ENCODE data around the gene FAM193A.

FAM193A gene

GRCh38 chr4:2700031-2700430 lies 163.6 kb downstream of the FAM193A start:
- no peaks in the 10 kb centered on the region for H3K9me3 ChIP-seq (ENCODE audit: control insufficient read depth, low read length)
- H3K36me3 ChIP-seq (ENCODE audit: control insufficient read depth, insufficient read depth, low read length), result peaks cover 98% of the 10 kb centered on the region
- no peak overlapping the region for H3K4me3 ChIP-seq (ENCODE audit: extremely low read depth, insufficient read depth, low read length, poor library complexity, severe bottlenecking)
- no peak overlapping the region for H3K27ac ChIP-seq (ENCODE audit: low read depth, low read length, severe bottlenecking)
- no peaks in the 10 kb centered on the region for H3K4me1 ChIP-seq (ENCODE audit: control insufficient read depth, insufficient read depth, low read length, poor library complexity, severe bottlenecking)
- 99 to 100% methylated on average over 2 to 7 of the region's 8 CpGs for WGBS, 2 experiments (ENCODE audit: insufficient coverage in 2 of 2)

DNA sequence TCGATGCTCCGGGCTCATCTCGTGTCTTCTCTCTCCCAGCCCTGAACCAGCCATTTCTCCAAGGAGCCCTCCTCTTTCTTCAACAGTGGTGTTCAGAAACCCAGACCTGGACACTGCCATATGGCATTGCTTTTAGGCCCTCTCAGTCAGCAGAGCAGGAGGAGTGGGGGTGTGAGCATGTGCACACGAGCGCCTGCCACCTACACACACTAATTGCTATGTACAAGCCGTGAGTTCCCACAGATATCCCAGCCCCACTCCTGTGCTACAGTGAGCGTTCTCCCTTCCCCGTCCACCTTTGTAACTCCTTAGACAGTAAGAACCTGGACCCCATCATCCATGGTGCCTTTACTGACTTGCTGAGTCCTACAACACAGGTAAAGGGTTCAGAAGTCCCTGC lies 165.9 kb downstream of the FAM193A start:
- 93 to 95% methylated on average over 6 to 8 of the region's 8 CpGs for whole genome bisulfite sequencing, 2 experiments (ENCODE audit: insufficient coverage in 2 of 2)

DNA sequence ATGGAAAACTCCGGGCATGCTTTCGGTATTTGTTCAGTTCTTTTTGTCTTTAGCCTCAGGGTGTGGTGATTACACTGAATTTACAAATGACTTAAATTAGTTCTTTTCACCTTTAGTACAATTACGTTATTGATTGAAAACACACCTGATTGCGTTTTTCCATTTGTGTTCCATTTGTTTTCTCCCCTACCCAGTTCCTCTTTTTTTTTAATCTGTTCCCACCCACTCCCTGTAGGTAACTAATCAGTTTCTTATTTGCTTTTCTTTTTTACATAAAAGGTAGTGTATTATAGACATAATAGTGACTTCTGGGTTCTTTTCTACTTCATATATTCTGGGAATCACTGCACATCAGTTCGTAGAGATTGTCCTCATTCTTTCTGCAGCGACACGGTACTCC lies 166.3 kb downstream of the FAM193A start:
- no peak overlapping the region for H3K27ac ChIP-seq (ENCODE audit: low read depth, low read length, severe bottlenecking)
- H3K4me3 ChIP-seq (ENCODE audit: extremely low read depth, insufficient read depth, low read length, poor library complexity, severe bottlenecking), result no peak overlapping the region
- H3K9me3 ChIP-seq (ENCODE audit: control insufficient read depth, low read length), result no peaks in the 10 kb centered on the region
- peaks cover 80% of the 10 kb centered on the region for H3K36me3 ChIP-seq (ENCODE audit: control insufficient read depth, insufficient read depth, low read length)
- WGBS, 2 experiments (ENCODE audit: insufficient coverage in 2 of 2), result 83 to 89% methylated on average over 3 to 5 of the region's 7 CpGs
- H3K4me1 ChIP-seq (ENCODE audit: control insufficient read depth, insufficient read depth, low read length, poor library complexity, severe bottlenecking), result no peaks in the 10 kb centered on the region

More for the DNA sequence above, 165.9 kb downstream of the FAM193A start:
- Histone ChIP-seq H3K9me3 (ENCODE audit: control insufficient read depth, low read length) (no peaks in the 10 kb centered on the region), H3K4me3 (ENCODE audit: extremely low read depth, insufficient read depth, low read length, poor library complexity, severe bottlenecking) (no peak overlapping the region), H3K36me3 (ENCODE audit: control insufficient read depth, insufficient read depth, low read length) (peaks cover 80% of the 10 kb centered on the region), H3K27ac (ENCODE audit: low read depth, low read length, severe bottlenecking) (no peak overlapping the region), H3K4me1 (ENCODE audit: control insufficient read depth, insufficient read depth, low read length, poor library complexity, severe bottlenecking) (no peaks in the 10 kb centered on the region)

DNA sequence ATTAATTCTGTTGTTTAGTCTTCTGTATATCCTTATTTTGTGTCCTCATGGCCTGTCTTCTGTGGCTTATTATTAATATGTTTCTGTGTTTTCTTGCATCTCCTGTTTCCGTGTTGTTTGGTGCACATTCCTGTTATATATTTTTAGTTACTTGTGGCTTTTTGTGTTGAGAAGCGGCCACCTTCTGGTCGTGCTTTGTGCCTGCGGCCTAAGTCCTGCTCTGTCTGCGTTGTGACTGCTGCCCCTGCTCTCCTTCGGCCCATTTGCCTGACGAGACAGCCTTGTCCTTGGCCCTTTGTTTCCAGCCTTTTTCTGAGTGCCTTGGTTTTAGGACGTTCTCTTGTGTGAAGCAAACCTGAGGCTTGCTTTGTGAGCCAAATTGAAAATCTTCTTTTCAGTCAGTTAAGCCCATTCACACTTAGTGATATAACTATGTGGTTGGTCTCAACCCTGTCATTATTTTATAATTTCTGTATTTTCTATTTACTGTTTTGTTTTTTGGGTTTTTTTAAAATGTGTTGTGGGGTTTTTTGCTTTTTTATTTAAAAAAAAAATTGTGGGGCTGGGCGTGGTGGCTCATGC lies 175.9 kb downstream of the FAM193A start:
- Histone ChIP-seq H3K36me3 (ENCODE audit: control insufficient read depth, insufficient read depth, low read length) (peaks cover 58% of the 10 kb centered on the region), H3K9me3 (ENCODE audit: control insufficient read depth, low read length) (peaks cover 4% of the 10 kb centered on the region), H3K27ac (ENCODE audit: low read depth, low read length, severe bottlenecking) (no peak overlapping the region), H3K4me1 (ENCODE audit: control insufficient read depth, insufficient read depth, low read length, poor library complexity, severe bottlenecking) (peaks cover 12% of the 10 kb centered on the region), H3K4me3 (ENCODE audit: extremely low read depth, insufficient read depth, low read length, poor library complexity, severe bottlenecking) (no peak overlapping the region)
- WGBS, 2 experiments (ENCODE audit: insufficient coverage in 2 of 2), result 88 to 89% methylated on average over 4 to 7 of the region's 9 CpGs

DNA sequence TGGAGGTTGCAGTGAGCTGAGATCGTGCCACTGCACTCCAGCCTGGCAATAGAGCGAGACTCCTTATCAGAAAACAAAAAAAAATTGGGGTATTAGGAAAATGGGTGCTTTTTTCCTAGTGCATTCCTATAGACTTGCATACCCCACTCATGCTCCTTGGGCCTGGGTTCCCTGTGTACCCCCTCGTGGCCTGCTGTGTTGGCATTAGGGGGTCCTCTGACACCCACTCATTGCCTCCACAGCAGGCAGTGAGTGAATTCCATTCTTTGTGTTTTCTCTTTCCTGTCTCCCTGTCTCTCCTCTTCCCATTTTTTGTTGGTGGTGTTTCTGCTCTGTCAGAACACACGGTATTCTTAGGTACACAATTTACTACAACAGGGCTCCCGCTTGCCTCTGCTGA lies 176.9 kb downstream of the FAM193A start:
- Histone ChIP-seq H3K4me3 (ENCODE audit: extremely low read depth, insufficient read depth, low read length, poor library complexity, severe bottlenecking) (no peak overlapping the region), H3K36me3 (ENCODE audit: control insufficient read depth, insufficient read depth, low read length) (peaks cover 51% of the 10 kb centered on the region), H3K27ac (ENCODE audit: low read depth, low read length, severe bottlenecking) (no peak overlapping the region), H3K9me3 (ENCODE audit: control insufficient read depth, low read length) (peaks cover 4% of the 10 kb centered on the region), H3K4me1 (ENCODE audit: control insufficient read depth, insufficient read depth, low read length, poor library complexity, severe bottlenecking) (peaks cover 12% of the 10 kb centered on the region)
- WGBS, 2 experiments (ENCODE audit: insufficient coverage in 2 of 2), result 63 to 96% methylated on average over 1 to 3 of the region's 5 CpGs

GRCh38 chr4:2714061-2714770 lies 177.8 kb downstream of the FAM193A start:
- Histone ChIP-seq H3K4me3 (ENCODE audit: extremely low read depth, insufficient read depth, low read length, poor library complexity, severe bottlenecking) (no peak overlapping the region), H3K36me3 (ENCODE audit: control insufficient read depth, insufficient read depth, low read length) (peaks cover 60% of the 10 kb centered on the region), H3K27ac (ENCODE audit: low read depth, low read length, severe bottlenecking) (peak overlapping the region; percentile 3), H3K4me1 (ENCODE audit: control insufficient read depth, insufficient read depth, low read length, poor library complexity, severe bottlenecking) (peaks cover 12% of the 10 kb centered on the region), H3K9me3 (ENCODE audit: control insufficient read depth, low read length) (peaks cover 4% of the 10 kb centered on the region)
- 94 to 95% methylated on average over 9 to 10 of the region's 10 CpGs for WGBS, 2 experiments (ENCODE audit: insufficient coverage in 2 of 2)

DNA sequence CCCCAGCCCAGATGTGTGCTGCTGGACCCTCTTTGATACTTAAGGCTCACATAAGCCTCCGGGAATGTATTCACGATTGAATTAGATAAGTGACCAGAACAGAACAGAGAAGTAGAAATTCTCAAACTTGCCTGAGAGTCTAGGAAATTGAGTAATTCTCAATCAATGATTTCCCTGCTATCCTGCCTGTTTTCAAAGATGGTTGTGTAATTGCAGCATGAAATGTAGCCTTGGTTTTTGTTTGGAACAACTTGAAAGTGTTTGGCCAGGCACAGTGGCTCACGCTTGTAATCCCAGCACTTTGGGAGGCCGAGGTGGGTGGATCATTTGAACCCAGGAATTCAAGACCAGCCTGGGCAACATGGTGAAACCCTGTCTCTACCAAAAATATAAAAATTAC lies 178.5 kb downstream of the FAM193A start:
- Histone ChIP-seq H3K9me3 (ENCODE audit: control insufficient read depth, low read length) (peaks cover 4% of the 10 kb centered on the region), H3K4me1 (ENCODE audit: control insufficient read depth, insufficient read depth, low read length, poor library complexity, severe bottlenecking) (peaks cover 12% of the 10 kb centered on the region), H3K4me3 (ENCODE audit: extremely low read depth, insufficient read depth, low read length, poor library complexity, severe bottlenecking) (no peak overlapping the region), H3K27ac (ENCODE audit: low read depth, low read length, severe bottlenecking) (no peak overlapping the region), H3K36me3 (ENCODE audit: control insufficient read depth, insufficient read depth, low read length) (peaks cover 67% of the 10 kb centered on the region)
- WGBS, 2 experiments (ENCODE audit: insufficient coverage in 2 of 2), result 100% methylated on average over 2 to 4 of the region's 4 CpGs

DNA sequence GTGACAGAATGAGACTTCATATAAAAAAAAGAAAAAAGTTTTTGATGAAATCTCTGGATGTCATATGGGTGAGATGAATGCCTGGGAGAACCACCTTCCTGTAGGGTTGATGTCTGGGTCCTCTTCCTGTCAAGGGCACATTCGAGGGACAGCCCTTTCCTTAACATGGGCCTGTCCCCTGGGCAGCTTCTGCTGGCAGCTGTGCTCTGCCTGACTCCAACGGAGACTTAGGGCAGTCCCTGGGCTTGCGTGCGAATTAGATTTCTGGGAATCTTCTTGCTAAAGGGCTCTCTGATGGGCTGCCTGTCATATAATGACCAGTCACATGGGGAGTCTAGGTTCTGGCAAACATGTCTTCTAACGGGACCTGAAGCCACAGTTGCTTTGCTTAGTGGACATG lies 179.0 kb downstream of the FAM193A start:
- peaks cover 2% of the 10 kb centered on the region for H3K9me3 ChIP-seq (ENCODE audit: control insufficient read depth, low read length)
- 80 to 85% methylated on average over 5 of the region's 5 CpGs for WGBS, 2 experiments (ENCODE audit: insufficient coverage in 2 of 2)
- peaks cover 68% of the 10 kb centered on the region for H3K36me3 ChIP-seq (ENCODE audit: control insufficient read depth, insufficient read depth, low read length)
- peaks cover 10% of the 10 kb centered on the region for H3K4me1 ChIP-seq (ENCODE audit: control insufficient read depth, insufficient read depth, low read length, poor library complexity, severe bottlenecking)
- no peak overlapping the region for H3K27ac ChIP-seq (ENCODE audit: low read depth, low read length, severe bottlenecking)
- H3K4me3 ChIP-seq (ENCODE audit: extremely low read depth, insufficient read depth, low read length, poor library complexity, severe bottlenecking), result no peak overlapping the region

DNA sequence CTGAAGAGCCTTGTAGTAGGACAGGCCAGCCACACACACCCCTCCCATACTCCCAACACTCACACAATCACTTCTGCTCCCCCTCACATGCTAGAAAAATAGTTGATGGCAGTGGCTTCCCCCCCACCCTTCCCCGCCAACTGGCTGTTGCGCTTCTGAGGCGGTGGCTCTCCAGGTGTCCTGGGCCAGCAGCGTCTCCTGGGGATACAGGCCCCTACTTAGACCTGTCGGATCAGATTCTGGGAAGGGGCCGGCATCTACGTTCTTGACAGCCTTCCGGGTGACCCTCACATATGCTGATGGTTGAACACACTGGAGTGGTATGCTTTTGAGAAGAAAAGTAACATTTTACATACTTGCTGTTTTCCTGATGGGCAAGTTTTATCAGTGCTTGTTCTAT lies 179.8 kb downstream of the FAM193A start:
- H3K4me3 ChIP-seq (ENCODE audit: extremely low read depth, insufficient read depth, low read length, poor library complexity, severe bottlenecking), result no peak overlapping the region
- peaks cover 7% of the 10 kb centered on the region for H3K4me1 ChIP-seq (ENCODE audit: control insufficient read depth, insufficient read depth, low read length, poor library complexity, severe bottlenecking)
- no peak overlapping the region for H3K27ac ChIP-seq (ENCODE audit: low read depth, low read length, severe bottlenecking)
- H3K36me3 ChIP-seq (ENCODE audit: control insufficient read depth, insufficient read depth, low read length), result peaks cover 72% of the 10 kb centered on the region
- no peaks in the 10 kb centered on the region for H3K9me3 ChIP-seq (ENCODE audit: control insufficient read depth, low read length)
- 93 to 100% methylated on average over 4 to 7 of the region's 8 CpGs for WGBS, 2 experiments (ENCODE audit: insufficient coverage in 2 of 2)

DNA sequence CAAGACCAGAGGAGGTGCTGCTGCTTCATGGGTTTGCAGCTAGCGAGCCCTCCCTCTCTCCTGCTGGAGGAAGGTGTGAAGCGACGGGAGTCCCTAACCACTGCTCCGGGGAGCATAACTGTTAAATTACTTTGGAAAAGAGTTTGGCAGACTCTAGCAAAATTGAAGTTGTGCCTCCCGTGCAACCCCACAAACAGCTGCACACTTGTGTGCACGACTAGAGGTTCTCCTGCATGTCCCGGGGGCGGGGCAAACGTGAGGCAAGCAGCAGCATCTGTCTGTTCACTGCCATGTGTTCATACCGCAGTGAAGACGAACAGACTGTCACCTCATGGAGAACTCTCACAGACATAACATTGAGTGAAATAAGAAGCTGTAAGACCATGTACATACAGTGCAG lies 185.1 kb downstream of the FAM193A start:
- Histone ChIP-seq H3K27ac (ENCODE audit: low read depth, low read length, severe bottlenecking) (no peak overlapping the region), H3K9me3 (ENCODE audit: control insufficient read depth, low read length) (no peaks in the 10 kb centered on the region), H3K36me3 (ENCODE audit: control insufficient read depth, insufficient read depth, low read length) (peaks cover 67% of the 10 kb centered on the region), H3K4me3 (ENCODE audit: extremely low read depth, insufficient read depth, low read length, poor library complexity, severe bottlenecking) (no peak overlapping the region), H3K4me1 (ENCODE audit: control insufficient read depth, insufficient read depth, low read length, poor library complexity, severe bottlenecking) (no peaks in the 10 kb centered on the region)
- 94 to 97% methylated on average over 7 to 8 of the region's 11 CpGs for WGBS, 2 experiments (ENCODE audit: insufficient coverage in 2 of 2)

GRCh38 chr4:2722033-2722432 lies 185.6 kb downstream of the FAM193A start:
- H3K4me1 ChIP-seq (ENCODE audit: control insufficient read depth, insufficient read depth, low read length, poor library complexity, severe bottlenecking), result no peaks in the 10 kb centered on the region
- no peaks in the 10 kb centered on the region for H3K9me3 ChIP-seq (ENCODE audit: control insufficient read depth, low read length)
- WGBS, 2 experiments (ENCODE audit: insufficient coverage in 2 of 2), result 85 to 97% methylated on average over 6 to 9 of the region's 9 CpGs
- no peak overlapping the region for H3K4me3 ChIP-seq (ENCODE audit: extremely low read depth, insufficient read depth, low read length, poor library complexity, severe bottlenecking)
- no peak overlapping the region for H3K27ac ChIP-seq (ENCODE audit: low read depth, low read length, severe bottlenecking)
- H3K36me3 ChIP-seq (ENCODE audit: control insufficient read depth, insufficient read depth, low read length), result peaks cover 65% of the 10 kb centered on the region

All from mesodermal cell (in vitro differentiated cells).